ENCODE measurements around the gene SMC1B. TPM values are rescaled to one million over a fixed set of nuclear protein-coding genes. Genes with fewer than 3 reads are reported as not detected.

Gene SMC1B
- total RNA-seq, 2 experiments from 2014 or later, result 0.08 TPM; not detected in 1

Other genes with a start within 250 kb of the SMC1B start
- 100 and 107 TPM in 2 replicates for gene NUP50, start 249.7 kb downstream of the SMC1B start, total RNA-seq (2014; rRNA removed; shearing (Covaris generic))
- 132 and 134 TPM in 2 replicates for gene NUP50, start 249.7 kb downstream of the SMC1B start, total RNA-seq (2022)
- 55.1 and 80.7 TPM in 2 replicates for gene KIAA0930, start 172.7 kb downstream of the SMC1B start, total RNA-seq (2014; rRNA removed; shearing (Covaris generic))
- gene KIAA0930, start 172.7 kb downstream of the SMC1B start, total RNA-seq (2022), result 85.3 and 93.9 TPM in 2 replicates
- gene UPK3A, start 128.7 kb downstream of the SMC1B start, total RNA-seq (2014; rRNA removed; shearing (Covaris generic)), result not detected in 2 replicates
- gene UPK3A, start 128.7 kb downstream of the SMC1B start, total RNA-seq (2022), result not detected in 2 replicates
- 15.9 and 27.6 TPM in 2 replicates for gene FAM118A, start 103.7 kb downstream of the SMC1B start, total RNA-seq (2014; rRNA removed; shearing (Covaris generic))
- 33.9 and 41.5 TPM in 2 replicates for gene FAM118A, start 103.7 kb downstream of the SMC1B start, total RNA-seq (2022)
- gene RIBC2, start 94 bp upstream of the SMC1B start, total RNA-seq (2014; rRNA removed; shearing (Covaris generic)), result not detected in 2 replicates
- gene RIBC2, start 94 bp upstream of the SMC1B start, total RNA-seq (2022), result 0.78 and 1.8 TPM in 2 replicates
- not detected in 2 replicates for gene FBLN1, start 89.3 kb upstream of the SMC1B start, total RNA-seq (2014; rRNA removed; shearing (Covaris generic))
- gene FBLN1, start 89.3 kb upstream of the SMC1B start, total RNA-seq (2022), result not detected in 2 replicates